ENCODE measurements around the gene DNAI4.
"Not testable (repeated sequence)": the region's sequence is repeated elsewhere in the genome, so short reads cannot be mapped to it uniquely, and the experiment has no call there.

DNAI4 gene, protein sequence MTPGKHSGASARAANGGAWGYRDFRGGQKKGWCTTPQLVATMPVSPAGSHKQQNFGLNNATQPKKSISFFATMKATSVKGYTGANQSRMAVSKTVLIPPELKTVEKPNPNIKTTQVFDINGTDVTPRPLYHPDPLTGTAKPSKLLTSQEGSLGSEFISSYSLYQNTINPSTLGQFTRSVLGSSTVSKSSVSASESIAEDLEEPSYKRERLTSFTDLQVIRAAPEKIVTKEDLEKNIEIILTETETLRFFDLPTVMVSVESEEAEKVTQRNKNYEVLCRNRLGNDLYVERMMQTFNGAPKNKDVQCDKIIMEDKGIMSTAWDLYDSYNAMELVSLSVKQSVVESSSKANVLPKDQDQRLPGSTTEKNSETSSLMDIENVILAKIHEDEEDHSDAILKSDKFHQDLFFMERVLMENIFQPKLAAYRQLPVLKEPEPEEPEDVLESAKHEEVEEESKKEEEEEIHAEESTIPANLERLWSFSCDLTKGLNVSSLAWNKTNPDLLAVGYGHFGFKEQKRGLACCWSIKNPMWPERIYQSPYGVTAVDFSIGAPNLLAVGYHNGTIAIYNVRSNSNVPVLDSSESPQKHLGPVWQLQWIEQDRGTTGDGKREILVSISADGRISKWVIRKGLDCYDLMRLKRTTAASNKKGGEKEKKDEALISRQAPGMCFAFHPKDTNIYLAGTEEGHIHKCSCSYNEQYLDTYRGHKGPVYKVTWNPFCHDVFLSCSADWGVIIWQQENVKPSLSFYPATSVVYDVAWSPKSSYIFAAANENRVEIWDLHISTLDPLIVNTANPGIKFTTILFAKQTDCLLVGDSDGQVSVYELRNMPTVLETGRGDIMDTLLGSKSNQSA

DNA sequence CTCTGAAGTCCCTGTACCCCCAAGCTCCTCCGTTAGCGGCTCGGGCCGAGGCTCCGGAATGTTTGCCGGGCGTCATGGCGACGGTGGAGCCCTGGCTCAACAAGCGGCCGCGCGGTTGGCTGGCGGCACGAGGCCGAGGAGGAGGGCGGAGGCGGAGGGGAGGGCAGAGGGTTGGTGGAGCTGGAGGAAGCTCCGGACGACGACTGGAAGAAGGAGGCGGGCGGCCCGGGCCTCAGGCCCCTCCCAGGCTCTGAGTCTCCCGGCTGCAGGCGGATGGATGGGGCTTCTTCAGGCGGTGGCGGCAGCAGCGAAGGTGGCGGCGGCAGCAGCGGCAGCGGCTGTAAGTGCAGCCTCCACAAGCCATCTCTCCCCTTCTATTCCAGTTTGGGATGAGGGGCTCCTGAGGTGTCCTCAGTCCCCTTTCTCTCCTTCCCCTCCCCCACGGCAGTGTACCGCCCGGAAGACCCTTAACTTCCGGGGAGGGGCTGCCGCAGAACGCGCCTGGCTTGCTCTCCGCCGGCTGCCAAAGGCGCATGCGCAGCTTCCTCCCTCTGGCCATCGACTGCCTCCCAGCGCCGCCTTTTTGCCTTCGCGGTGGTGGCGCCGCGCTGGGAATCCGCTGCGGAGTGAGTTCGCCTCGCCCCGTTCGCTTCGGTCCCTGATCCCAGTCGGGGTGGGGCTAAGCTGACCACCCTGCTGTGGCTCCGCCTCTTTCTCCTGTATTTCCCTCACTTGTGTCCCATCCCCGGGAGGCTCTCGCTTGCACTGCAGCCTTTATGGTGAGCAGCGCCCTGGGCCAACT lies at the start of gene DNAI4, which contains the start of gene MIER1:
DNAI4 (minus strand) TSS at position 101 of the 802 bp plus-strand sequence; CDS start at position 76, 25 bp downstream.
MIER1 (plus strand) TSS at position 235 of the 802 bp plus-strand sequence; CDS start at position 274, 39 bp downstream.
- Mint-ChIP-seq H3K27me3 (no peaks in the 10 kb centered on the region), H3K4me1 (ENCODE audit: low read depth) (peaks cover 54% of the 10 kb centered on the region), H3K9me3 (no peaks in the 10 kb centered on the region), H3K36me3 (ENCODE audit: low read depth) (peaks cover 50% of the 10 kb centered on the region), H3K4me3 (peak within 1 kb of the TSS; percentile 96), H3K27ac (peak within 1 kb of the TSS; percentile 99)
- peak; percentile 96 for DNase-seq

DNA sequence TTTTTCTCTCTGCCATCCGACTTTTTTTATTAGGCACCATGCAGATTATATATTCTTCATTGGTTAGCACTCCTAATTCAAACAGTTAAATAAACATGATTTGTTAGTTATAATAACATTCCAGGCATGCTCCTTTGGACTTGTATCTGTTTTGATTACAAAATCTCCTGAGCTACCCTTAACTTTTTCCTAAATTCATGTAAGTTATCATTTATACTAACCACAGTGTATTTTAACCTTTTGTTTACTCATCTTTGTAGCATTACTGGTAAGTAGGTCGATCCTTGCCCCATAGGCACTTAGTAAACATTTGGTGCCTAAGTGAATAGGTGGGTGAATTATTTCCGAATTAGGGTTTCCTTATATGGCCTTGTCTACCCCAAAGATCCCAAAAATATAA lies 43.9 kb upstream of the DNAI4 start:
- H3K9me3 Mint-ChIP-seq: peaks cover 6% of the 10 kb centered on the region
- H3K36me3 Mint-ChIP-seq (ENCODE audit: low read depth): peaks cover 91% of the 10 kb centered on the region
- H3K27ac Mint-ChIP-seq: no peak overlapping the region
- peaks cover 26% of the 10 kb centered on the region for H3K4me1 Mint-ChIP-seq (ENCODE audit: low read depth)
- no peaks in the 10 kb centered on the region for H3K27me3 Mint-ChIP-seq
- no peak overlapping the region for H3K4me3 Mint-ChIP-seq
- DNase-seq: no peak

DNA sequence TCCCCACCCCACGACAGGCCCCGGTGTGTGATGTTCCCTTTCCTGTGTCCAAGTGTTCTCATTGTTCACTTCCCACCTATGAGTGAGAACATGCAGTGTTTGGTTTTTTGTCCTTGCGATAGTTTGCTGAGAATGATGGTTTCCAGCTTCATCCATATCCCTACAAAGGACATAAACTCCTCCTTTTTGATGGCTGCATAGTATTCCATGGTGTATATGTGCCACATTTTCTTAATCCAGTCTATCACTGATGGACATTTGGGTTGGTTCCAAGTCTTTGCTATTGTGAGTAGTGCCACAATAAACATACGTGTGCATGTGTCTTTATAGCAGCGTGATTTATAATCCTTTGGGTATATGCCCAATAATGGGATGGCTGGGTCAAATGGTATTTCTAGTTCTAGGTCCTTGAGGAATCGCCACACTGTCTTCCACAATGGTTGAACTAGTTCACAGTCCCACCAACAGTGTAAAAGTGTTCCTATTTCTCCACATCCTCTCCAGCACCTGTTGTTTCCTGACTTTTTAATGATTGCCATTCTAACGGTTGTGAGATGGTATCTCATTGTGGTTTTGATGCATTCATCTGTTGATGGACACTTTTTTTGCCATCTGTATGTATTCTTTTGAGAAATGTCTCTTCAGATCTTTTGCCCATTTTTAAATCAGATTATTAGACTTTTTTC lies 41.7 kb upstream of the DNAI4 start:
- H3K27ac Mint-ChIP-seq: not testable (repeated sequence)
- H3K36me3 Mint-ChIP-seq (ENCODE audit: low read depth): peaks cover 96% of the 10 kb centered on the region

DNA sequence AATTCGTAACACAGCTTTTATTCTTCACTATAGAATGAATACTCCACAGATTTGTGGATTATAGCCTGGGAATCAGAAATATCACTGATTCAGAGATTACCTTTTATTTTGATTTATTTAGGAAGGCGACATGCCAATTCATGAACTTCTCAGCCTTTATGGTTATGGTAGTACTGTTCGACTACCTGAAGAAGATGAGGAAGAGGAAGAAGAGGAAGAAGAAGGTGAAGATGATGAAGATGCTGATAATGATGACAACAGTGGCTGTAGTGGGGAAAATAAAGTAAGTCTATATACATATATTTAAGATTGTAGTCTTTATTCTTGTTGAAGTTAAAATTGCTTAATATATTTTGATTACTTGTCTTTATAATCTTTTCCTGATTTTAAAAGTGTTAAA lies 33.3 kb upstream of the DNAI4 start:
- no peak overlapping the region for H3K27ac Mint-ChIP-seq
- no peaks in the 10 kb centered on the region for H3K27me3 Mint-ChIP-seq
- peaks cover 91% of the 10 kb centered on the region for H3K36me3 Mint-ChIP-seq (ENCODE audit: low read depth)
- no peaks in the 10 kb centered on the region for H3K9me3 Mint-ChIP-seq
- peaks cover 66% of the 10 kb centered on the region for H3K4me1 Mint-ChIP-seq (ENCODE audit: low read depth)
- no peak overlapping the region for H3K4me3 Mint-ChIP-seq
- no peak for DNase-seq

More for the DNA sequence above, 41.7 kb upstream of the DNAI4 start:
- not testable (repeated sequence) for H3K9me3 Mint-ChIP-seq, H3K4me3 Mint-ChIP-seq, H3K27me3 Mint-ChIP-seq, DNase-seq
- peaks cover 28% of the 10 kb centered on the region for H3K4me1 Mint-ChIP-seq (ENCODE audit: low read depth)

DNA sequence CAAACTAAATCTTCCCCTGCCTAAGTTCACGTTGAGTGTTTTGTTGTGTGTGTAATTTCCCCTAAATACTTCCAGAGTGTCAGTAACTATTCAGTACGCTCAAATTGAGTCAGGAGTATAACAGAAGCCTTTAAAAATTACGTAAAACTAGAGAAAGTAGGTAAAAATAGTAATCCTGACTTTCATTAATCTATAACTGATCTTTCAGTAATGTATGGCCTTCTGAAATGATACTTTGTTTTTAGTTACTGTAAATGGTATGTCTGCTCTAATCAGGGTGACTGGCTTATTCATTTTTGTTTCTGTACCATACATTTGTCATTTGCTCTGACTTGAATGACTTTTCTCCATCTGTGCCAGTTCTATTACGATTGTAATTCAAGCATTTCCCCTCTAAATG lies 29.6 kb upstream of the DNAI4 start:
- H3K4me1 Mint-ChIP-seq (ENCODE audit: low read depth): peaks cover 52% of the 10 kb centered on the region
- no peak for DNase-seq
- H3K27me3 Mint-ChIP-seq: no peaks in the 10 kb centered on the region
- H3K27ac Mint-ChIP-seq: peak overlapping the region; percentile 60
- H3K36me3 Mint-ChIP-seq (ENCODE audit: low read depth): peaks cover 91% of the 10 kb centered on the region
- H3K9me3 Mint-ChIP-seq: no peaks in the 10 kb centered on the region
- no peak overlapping the region for H3K4me3 Mint-ChIP-seq

DNA sequence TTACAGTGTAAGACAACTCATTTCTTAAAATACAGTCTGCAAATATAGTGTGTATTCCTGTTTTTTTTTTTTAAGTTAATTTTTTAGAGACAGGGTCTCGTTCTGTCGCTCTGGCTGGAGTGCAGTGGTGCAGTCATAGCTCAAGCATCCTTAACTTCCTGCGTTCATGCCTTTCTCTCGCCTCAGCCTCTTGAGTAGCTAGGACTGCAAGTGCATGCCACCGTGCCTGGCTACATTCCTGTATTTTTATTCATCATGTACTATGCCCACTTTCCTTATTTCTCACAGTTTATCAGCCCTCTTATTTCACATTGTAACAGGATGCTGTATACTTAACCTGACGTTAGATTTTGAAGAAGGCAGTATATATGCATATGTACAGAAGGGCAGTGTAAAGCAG lies 26.9 kb upstream of the DNAI4 start:
- Mint-ChIP-seq H3K27me3 (no peaks in the 10 kb centered on the region), H3K27ac (no peak overlapping the region), H3K4me1 (ENCODE audit: low read depth) (peaks cover 52% of the 10 kb centered on the region), H3K36me3 (ENCODE audit: low read depth) (peaks cover 93% of the 10 kb centered on the region), H3K4me3 (no peak overlapping the region), H3K9me3 (no peaks in the 10 kb centered on the region)
- DNase-seq: no peak

DNA sequence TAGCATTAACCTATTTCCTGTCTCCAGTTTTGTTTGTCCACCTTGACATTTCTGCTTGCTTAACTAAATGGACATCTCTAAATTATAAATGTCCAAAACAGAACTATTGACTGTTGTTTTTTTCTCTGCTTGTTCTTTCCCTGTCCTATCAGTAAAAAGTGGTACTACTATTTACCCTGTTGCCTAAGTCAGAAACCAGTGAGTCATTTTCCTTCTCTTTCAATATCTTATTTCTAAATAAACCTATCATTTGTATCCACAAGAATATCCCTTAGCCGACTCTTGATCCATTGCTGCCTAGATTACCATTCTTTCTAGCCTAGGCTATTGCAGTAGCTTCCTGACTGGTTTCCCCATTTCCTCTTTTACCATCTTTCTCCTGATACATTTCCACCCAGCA lies 22.6 kb upstream of the DNAI4 start:
- Mint-ChIP-seq H3K36me3 (ENCODE audit: low read depth) (peaks cover 86% of the 10 kb centered on the region), H3K27me3 (no peaks in the 10 kb centered on the region), H3K27ac (peak overlapping the region; percentile 54), H3K9me3 (no peaks in the 10 kb centered on the region), H3K4me1 (ENCODE audit: low read depth) (peaks cover 44% of the 10 kb centered on the region), H3K4me3 (no peak overlapping the region)
- DNase-seq: no peak

DNA sequence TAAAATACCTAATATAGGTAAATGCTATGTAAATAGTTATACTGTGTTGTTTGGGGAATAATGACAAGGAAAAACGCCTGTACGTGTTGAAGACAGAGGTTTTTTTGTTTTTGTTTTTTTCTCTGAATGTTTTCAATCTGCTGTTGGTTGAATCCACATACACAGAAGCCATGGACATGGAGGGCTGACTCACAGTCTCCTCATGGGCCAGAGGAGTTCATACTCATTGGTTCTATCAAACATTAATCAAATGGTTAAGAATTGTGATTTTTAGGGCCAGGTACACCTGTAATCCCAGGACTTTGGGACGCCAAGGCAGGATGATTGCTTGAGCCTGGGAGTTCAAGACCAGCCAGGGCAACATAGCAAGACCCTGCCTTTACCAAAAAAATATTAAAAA lies 20.7 kb upstream of the DNAI4 start:
- H3K4me3 Mint-ChIP-seq: no peak overlapping the region
- peaks cover 59% of the 10 kb centered on the region for H3K4me1 Mint-ChIP-seq (ENCODE audit: low read depth)
- H3K9me3 Mint-ChIP-seq: no peaks in the 10 kb centered on the region
- H3K36me3 Mint-ChIP-seq (ENCODE audit: low read depth): peaks cover 87% of the 10 kb centered on the region
- no peak for DNase-seq
- H3K27ac Mint-ChIP-seq: peak overlapping the region; percentile 30
- H3K27me3 Mint-ChIP-seq: no peaks in the 10 kb centered on the region

DNA sequence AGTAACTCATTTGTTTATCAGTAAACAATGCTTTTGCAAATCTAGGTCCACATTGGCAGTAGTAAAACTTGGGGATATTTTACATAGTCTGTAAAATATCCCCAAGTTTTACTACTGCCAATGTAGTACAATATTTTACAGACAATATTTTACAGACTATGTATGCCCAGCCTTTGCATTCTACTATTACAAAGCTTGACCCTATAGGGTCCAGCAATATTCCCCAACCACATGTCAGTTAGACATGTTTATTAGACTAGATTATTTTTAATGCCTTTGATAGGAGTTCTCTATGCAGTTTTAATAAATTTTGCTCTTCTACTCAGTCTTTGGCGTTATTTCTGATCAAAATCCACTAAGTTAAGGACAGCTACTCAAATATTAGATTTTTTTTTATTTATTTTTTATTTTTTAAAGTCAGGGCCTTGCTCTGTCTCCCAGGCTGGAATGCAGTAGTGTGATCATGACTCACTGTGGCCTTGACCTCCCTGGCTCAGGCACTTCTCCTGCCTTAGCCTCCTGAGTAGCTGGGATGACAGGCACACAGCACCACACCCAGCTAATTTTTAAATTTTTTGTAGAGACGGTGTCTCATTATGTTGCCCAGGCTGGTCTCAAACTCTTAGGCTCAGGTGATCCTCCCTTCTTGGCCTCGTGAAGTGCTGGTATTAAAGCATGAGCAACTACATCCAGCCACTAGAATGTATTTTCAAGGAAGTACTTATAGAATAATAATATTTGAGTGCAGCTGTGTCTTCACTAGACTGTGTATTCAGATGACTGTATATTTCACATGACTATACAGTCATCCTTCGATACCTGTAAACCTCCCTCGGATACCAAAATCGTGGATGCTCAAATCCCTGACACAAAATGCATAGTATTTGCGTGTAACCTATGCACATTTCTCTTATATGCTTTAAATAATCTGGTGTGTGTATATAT lies 19.9 kb upstream of the DNAI4 start:
- Mint-ChIP-seq H3K9me3 (no peaks in the 10 kb centered on the region), H3K27me3 (no peaks in the 10 kb centered on the region), H3K36me3 (ENCODE audit: low read depth) (peaks cover 87% of the 10 kb centered on the region), H3K4me3 (no peak overlapping the region), H3K4me1 (ENCODE audit: low read depth) (peaks cover 66% of the 10 kb centered on the region), H3K27ac (peak overlapping the region; percentile 42)
- DNase-seq: no peak

DNA sequence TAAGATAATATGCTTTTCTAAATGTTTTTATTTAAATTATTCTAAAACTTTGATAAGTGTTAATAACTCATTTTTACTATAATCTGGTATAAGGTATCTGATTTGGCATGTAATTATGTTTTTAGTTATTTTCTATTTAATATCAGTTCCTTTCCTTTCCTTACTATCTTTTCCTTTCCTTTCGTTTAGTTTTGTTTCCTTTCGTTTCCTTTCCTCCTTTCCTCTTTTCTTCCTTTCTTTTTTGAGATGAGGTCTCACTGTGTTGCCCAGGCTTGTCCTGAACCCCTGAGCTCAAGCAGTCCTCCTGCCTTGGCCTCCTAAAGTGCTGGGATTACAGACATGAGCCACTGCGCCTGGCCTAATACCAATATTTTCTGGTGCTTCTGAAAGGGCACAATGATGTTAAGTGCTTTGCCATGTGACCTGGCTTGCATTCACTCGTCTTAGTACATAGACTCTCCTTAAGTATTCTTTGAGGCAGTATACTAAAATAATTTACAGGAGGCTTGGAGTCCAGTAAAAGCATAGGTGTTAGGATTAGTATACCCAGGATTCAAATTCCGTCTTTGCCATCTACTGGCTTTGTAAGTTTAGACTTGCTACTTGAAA lies 18.8 kb upstream of the DNAI4 start:
- Mint-ChIP-seq H3K4me3 (no peak overlapping the region), H3K27ac (peak overlapping the region; percentile 42), H3K36me3 (ENCODE audit: low read depth) (peaks cover 83% of the 10 kb centered on the region), H3K27me3 (no peaks in the 10 kb centered on the region), H3K4me1 (ENCODE audit: low read depth) (peaks cover 73% of the 10 kb centered on the region), H3K9me3 (no peaks in the 10 kb centered on the region)
- DNase-seq: no peak

DNA sequence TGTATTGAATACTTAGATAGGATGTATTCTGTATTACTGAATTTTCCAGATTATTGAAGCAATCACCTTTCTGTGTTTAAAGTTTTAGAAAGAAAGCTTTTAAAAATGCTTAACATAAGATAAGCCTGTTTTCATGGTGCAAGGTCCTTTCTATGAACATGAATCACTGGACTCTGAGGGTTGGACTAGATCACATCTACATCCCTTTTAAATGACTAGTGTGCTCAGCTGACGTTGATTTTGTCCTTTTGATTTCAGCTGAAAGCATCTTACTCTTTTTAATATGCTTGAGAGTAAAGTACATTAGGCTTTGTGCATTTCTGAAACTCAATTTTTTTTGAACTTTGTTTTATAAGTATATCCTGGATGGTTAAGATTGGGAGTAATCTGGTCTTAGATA lies 16.3 kb upstream of the DNAI4 start:
- Mint-ChIP-seq H3K27ac (peak overlapping the region; percentile 70), H3K4me1 (ENCODE audit: low read depth) (peaks cover 72% of the 10 kb centered on the region), H3K4me3 (no peak overlapping the region), H3K27me3 (no peaks in the 10 kb centered on the region), H3K9me3 (no peaks in the 10 kb centered on the region), H3K36me3 (ENCODE audit: low read depth) (peaks cover 72% of the 10 kb centered on the region)
- no peak for DNase-seq

DNA sequence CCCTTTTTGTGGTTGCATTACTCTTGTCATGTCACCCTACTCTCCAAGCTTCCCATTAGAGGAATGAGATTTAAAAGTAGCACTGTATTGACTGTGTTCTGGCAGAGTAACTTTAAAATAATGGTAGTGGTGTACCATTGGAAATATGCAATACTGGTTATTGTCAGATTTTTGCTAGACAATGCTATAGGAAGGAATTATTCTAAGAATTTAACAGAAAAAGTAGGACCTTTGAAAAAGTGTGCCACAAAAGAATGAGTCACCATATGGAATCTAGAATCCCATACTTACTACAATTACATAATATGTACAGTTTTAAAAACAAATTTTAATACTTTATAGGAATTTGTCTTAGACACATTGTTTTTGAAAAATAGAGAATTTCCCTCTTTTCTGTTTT lies 14.0 kb upstream of the DNAI4 start:
- DNase-seq: no peak
- Mint-ChIP-seq H3K27ac (peak overlapping the region; percentile 40), H3K4me3 (no peak overlapping the region), H3K36me3 (ENCODE audit: low read depth) (peaks cover 69% of the 10 kb centered on the region), H3K4me1 (ENCODE audit: low read depth) (peaks cover 84% of the 10 kb centered on the region), H3K9me3 (no peaks in the 10 kb centered on the region), H3K27me3 (no peaks in the 10 kb centered on the region)

Data from activated T-cell treated with anti-CD3 and anti-CD28 coated beads, Interleukin-2, amount 50 U/mL, for 24 hours (primary cell).